Loucy (cell line): ENCODE results near the gene CDK6.

Experiments
- H2AFZ ChIP-seq: fragments of 200-600 bp; sonication (generic); 2 replicates; pipeline ENCODE4 v1.6.0; 2016; ENCODE audit warnings: antibody characterized with exemption, mild to moderate bottlenecking, low read length, moderate library complexity
- H3F3A ChIP-seq: fragments of 200-600 bp; 2 replicates; pipeline ENCODE4 v1.6.0; 2016; ENCODE audit warnings: antibody characterized with exemption, low read depth, mild to moderate bottlenecking
- H3K27me3 ChIP-seq: fragments of 200-600 bp; sonication (generic); 2 replicates; pipeline ENCODE4 v1.6.1; 2014; ENCODE audit warnings: low read length, mild to moderate bottlenecking; ENCODE audit not compliant: insufficient read depth, poor library complexity, severe bottlenecking
- H3K36me3 ChIP-seq: fragments of 200-600 bp; sonication (generic); 2 replicates; pipeline ENCODE4 v1.6.1; 2016; ENCODE audit warnings: low read length; ENCODE audit not compliant: insufficient read depth
- H3K4me1 ChIP-seq: fragments of 200-600 bp; sonication (generic); 2 replicates; pipeline ENCODE4 v1.5.1; 2014; ENCODE audit warnings: low read length, mild to moderate bottlenecking; ENCODE audit not compliant: insufficient read depth, poor library complexity, severe bottlenecking
- H3K4me2 ChIP-seq: fragments of 200-600 bp; sonication (generic); 2 replicates; pipeline ENCODE4 v1.6.0; 2014; ENCODE audit warnings: antibody characterized with exemption, low read length, low read depth, mild to moderate bottlenecking; ENCODE audit not compliant: poor library complexity, severe bottlenecking
- H3K4me3 ChIP-seq: fragments of 200-600 bp; sonication (generic); 2 replicates; pipeline ENCODE4 v1.5.1; 2014; ENCODE audit warnings: low read length, mild to moderate bottlenecking, mixed read lengths; ENCODE audit not compliant: poor library complexity, severe bottlenecking
- H3K79me2 ChIP-seq: fragments of 200-600 bp; sonication (generic); 2 replicates; pipeline ENCODE4 v1.6.1; 2014; ENCODE audit warnings: low read length; ENCODE audit not compliant: insufficient read depth
- H3K9ac ChIP-seq: fragments of 200-600 bp; sonication (generic); 2 replicates; pipeline ENCODE4 v1.6.0; 2014; ENCODE audit warnings: mild to moderate bottlenecking, low read depth, low read length, moderate library complexity; ENCODE audit not compliant: poor library complexity, severe bottlenecking
- H3K9me2 ChIP-seq: fragments of 200-600 bp; sonication (generic); replicated peaks from 2 replicates; pipeline ENCODE4 v1.6.1; 2016; ENCODE audit warnings: low read depth, low read length, mixed read lengths
- H3K9me3 ChIP-seq: fragments of 200-600 bp; sonication (generic); 2 replicates; pipeline ENCODE4 v1.6.1; 2014; ENCODE audit warnings: mild to moderate bottlenecking, antibody characterized with exemption, low read length, low read depth; ENCODE audit not compliant: insufficient read depth
- H4K20me1 ChIP-seq: fragments of 200-600 bp; sonication (generic); 2 replicates; pipeline ENCODE4 v1.6.0; 2014; ENCODE audit warnings: antibody characterized with exemption, low read length, mild to moderate bottlenecking; ENCODE audit not compliant: insufficient read depth, poor library complexity, severe bottlenecking
- CTCF ChIP-seq: fragments of 200-600 bp; sonication (generic); conservative IDR thresholded peaks from 2 replicates; pipeline ENCODE4 v1.5.1; 2014; ENCODE audit warnings: mild to moderate bottlenecking, antibody characterized with exemption, low read length
- EZH2phosphoT487 ChIP-seq: fragments of 200-600 bp; IDR thresholded peaks from 2 replicates; pipeline ENCODE4 v1.6.1; 2018; ENCODE audit warnings: antibody characterized with exemption, mild to moderate bottlenecking, moderate library complexity, borderline replicate concordance

The CDK6 gene

GRCh38 chr7:92765725-92766124, 70.6 kb downstream of the CDK6 start:
- Histone ChIP-seq H3K9me2 (no peaks in the 10 kb centered on the region), H3F3A (no peaks in the 10 kb centered on the region; the same call in 1 of the 2 replicates), H3K4me3 (no peak overlapping the region), H3K9me3 (no peaks in the 10 kb centered on the region), H3K9ac (no peak overlapping the region), H3K4me1 (peaks cover 46% of the 10 kb centered on the region), H3K27me3 (no peaks in the 10 kb centered on the region), H3K4me2 (no peak overlapping the region), H3K36me3 (peaks cover 92% of the 10 kb centered on the region), H2AFZ (no peak overlapping the region), H3K79me2 (peaks cover 100% of the 10 kb centered on the region), H4K20me1 (peaks cover 100% of the 10 kb centered on the region)
- no peak for TF ChIP-seq EZH2phosphoT487
- TF ChIP-seq CTCF = no peak

GRCh38 chr7:92763636-92764423, 72.5 kb downstream of the CDK6 start:
- H3F3A ChIP-seq = no peaks in the 10 kb centered on the region; the same call in 1 of the 2 replicates
- no peak overlapping the region for H3K9ac ChIP-seq
- peak overlapping the region; percentile 8 for H3K4me2 ChIP-seq
- no peak overlapping the region for H3K4me3 ChIP-seq
- no peaks in the 10 kb centered on the region for H3K9me3 ChIP-seq
- H3K36me3 ChIP-seq = peaks cover 91% of the 10 kb centered on the region
- peaks cover 97% of the 10 kb centered on the region for H4K20me1 ChIP-seq
- TF ChIP-seq EZH2phosphoT487 (no peak), CTCF (no peak)
- H2AFZ ChIP-seq = no peak overlapping the region
- no peaks in the 10 kb centered on the region for H3K27me3 ChIP-seq
- no peaks in the 10 kb centered on the region for H3K9me2 ChIP-seq
- H3K4me1 ChIP-seq = peaks cover 65% of the 10 kb centered on the region
- H3K79me2 ChIP-seq = peaks cover 100% of the 10 kb centered on the region

GRCh38 chr7:92762851-92763250, 73.5 kb downstream of the CDK6 start:
- Histone ChIP-seq H3K9ac (no peak overlapping the region), H3K9me3 (no peaks in the 10 kb centered on the region)

More at GRCh38 chr7:92762851-92763250, 73.5 kb downstream of the CDK6 start:
- Histone ChIP-seq H3K79me2 (peaks cover 100% of the 10 kb centered on the region), H2AFZ (no peak overlapping the region), H3K27me3 (no peaks in the 10 kb centered on the region), H3K36me3 (peaks cover 91% of the 10 kb centered on the region), H3K4me2 (no peak overlapping the region), H3K4me3 (no peak overlapping the region), H3F3A (no peaks in the 10 kb centered on the region; the same call in 1 of the 2 replicates), H3K4me1 (peaks cover 63% of the 10 kb centered on the region), H4K20me1 (peaks cover 87% of the 10 kb centered on the region), H3K9me2 (no peaks in the 10 kb centered on the region)
- TF ChIP-seq CTCF (no peak), EZH2phosphoT487 (no peak)
